Esophagus muscularis mucosa (tissue), 3 donors: ENCODE data around the gene SERPINI1.

Source experiments
- CTCF ChIP-seq, 3 experiments: fragments of 200-600 bp in 2 of 3; fragments of 450-650 bp in 1 of 3; sonication (generic) in 2 of 3; IDR thresholded peaks; one replicate each; pipeline ENCODE4 v1.5.1; 2017 to 2019; ENCODE audit warnings: antibody characterized with exemption in 3 of 3, mild to moderate bottlenecking in 2 of 3, moderate library complexity in 1 of 3
- POLR2A ChIP-seq: fragments of 450-650 bp; IDR thresholded peaks from one replicate; pipeline ENCODE4 v1.6.1; 2017; ENCODE audit warnings: antibody characterized with exemption, moderate library complexity, mild to moderate bottlenecking, low read depth
- POLR2AphosphoS5 ChIP-seq, 2 donors: sonication (generic); formaldehyde crosslinking; IDR thresholded peaks; one replicate each; pipeline ENCODE4 v1.6.1; 2017; ENCODE audit warnings: antibody characterized with exemption in 2 of 2

- TF ChIP-seq POLR2AphosphoS5 (IDR thresholded peaks at IDR 0.05): no peak
- no peak for TF ChIP-seq POLR2A
- no peak for TF ChIP-seq CTCF (IDR thresholded peaks at IDR 0.05)
These were observed 25.8 kb upstream of the SERPINI1 start for GRCh38 chr3:167709690-167710089.
